K562 (cell line): ENCODE measurements around the gene RPL28.

Experiments
- GABPB1 ChIP-seq: sonication (generic); formaldehyde crosslinking; IDR thresholded peaks from 2 replicates; pipeline ENCODE4 v1.8.0; 2022; ENCODE audit warnings: mild to moderate bottlenecking, missing genetic modification reagents
- GATAD2A ChIP-seq: fragments of 450-650 bp; IDR thresholded peaks from 2 replicates; pipeline ENCODE4 v1.6.1; 2017
- HDAC6 ChIP-seq: IDR thresholded peaks from 2 replicates; pipeline ENCODE4 v1.6.1; 2012; ENCODE audit warnings: low read depth, mild to moderate bottlenecking, control low read depth, inconsistent platforms, low read length, moderate library complexity
- LEF1 ChIP-seq: fragments of 450-650 bp; IDR thresholded peaks from 2 replicates; pipeline ENCODE4 v1.6.1; 2016; ENCODE audit warnings: mild to moderate bottlenecking
- POLR2AphosphoS2 ChIP-seq: IDR thresholded peaks from 2 replicates; pipeline ENCODE4 v1.6.1; 2012; ENCODE audit warnings: low read length, improper control_type of control experiment
- TCF7L2 ChIP-seq: fragments of 150-350 bp; IDR thresholded peaks from 2 replicates; pipeline ENCODE4 v1.6.1; 2016; ENCODE audit warnings: low read depth, mild to moderate bottlenecking, low read length, moderate library complexity
- ZNF717 ChIP-seq: fragments of 250-450 bp; sonication (Bioruptor Pico); IDR thresholded peaks from 2 replicates; pipeline ENCODE4 v1.5.0; 2021
- TF ChIP-seq, protein P1 (sequence below), 3 experiments: IDR thresholded peaks in 2 of 3; conservative IDR thresholded peaks in 1 of 3; 2 replicates each; pipeline ENCODE4 v1.5.1; 2011 to 2012; ENCODE audit warnings: low read length in 3 of 3, mild to moderate bottlenecking in 3 of 3, control low read depth in 2 of 3, improper control_type of control experiment in 1 of 3, inconsistent platforms in 1 of 3, low read depth in 1 of 3, mixed read lengths in 1 of 3, moderate library complexity in 1 of 3; ENCODE audit not compliant: insufficient read depth in 2 of 3

DNA sequence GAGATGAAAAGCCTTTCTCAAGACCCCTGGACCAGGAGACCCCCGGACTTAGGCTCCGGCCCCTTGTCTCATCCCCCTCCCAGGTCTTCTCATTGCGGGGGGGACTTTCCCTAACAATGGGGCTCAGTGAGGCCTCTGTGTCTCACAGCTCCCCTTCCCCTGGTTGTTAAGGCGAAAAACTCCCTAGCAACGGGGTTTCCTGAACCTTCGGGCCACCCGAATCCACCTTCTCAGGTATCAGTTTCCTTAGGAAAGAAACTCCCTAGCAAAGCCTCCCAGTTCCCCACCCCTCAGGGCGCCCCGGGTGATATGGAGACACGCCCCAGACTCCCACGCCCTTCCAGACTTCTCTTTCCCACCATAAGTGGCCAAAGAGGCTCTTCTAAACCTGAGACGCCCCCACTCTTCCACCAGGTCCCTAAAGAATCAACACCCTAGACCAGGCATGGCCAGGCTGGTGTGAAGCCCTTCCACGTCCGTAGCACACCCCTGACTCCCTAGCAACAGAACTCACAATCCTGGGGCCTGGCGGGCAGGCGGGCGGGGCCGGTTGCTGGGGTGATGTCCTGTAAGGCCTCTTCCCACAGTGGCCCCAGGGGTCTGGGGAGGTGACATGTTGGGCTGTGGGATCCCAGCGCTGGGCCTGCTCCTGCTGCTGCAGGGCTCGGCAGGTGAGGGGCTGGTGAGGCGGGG lies 9.3 kb upstream of the RPL28 start, which contains the start of gene TMEM190:
- TF ChIP-seq GATAD2A (no peak), HDAC6 (no peak), GABPB1 (no peak), POLR2AphosphoS2 (no peak), TCF7L2 (no peak), ZNF717 (CRISPR knock-in tag) (no peak), LEF1 (no peak)
- TF ChIP-seq, protein P1, sequence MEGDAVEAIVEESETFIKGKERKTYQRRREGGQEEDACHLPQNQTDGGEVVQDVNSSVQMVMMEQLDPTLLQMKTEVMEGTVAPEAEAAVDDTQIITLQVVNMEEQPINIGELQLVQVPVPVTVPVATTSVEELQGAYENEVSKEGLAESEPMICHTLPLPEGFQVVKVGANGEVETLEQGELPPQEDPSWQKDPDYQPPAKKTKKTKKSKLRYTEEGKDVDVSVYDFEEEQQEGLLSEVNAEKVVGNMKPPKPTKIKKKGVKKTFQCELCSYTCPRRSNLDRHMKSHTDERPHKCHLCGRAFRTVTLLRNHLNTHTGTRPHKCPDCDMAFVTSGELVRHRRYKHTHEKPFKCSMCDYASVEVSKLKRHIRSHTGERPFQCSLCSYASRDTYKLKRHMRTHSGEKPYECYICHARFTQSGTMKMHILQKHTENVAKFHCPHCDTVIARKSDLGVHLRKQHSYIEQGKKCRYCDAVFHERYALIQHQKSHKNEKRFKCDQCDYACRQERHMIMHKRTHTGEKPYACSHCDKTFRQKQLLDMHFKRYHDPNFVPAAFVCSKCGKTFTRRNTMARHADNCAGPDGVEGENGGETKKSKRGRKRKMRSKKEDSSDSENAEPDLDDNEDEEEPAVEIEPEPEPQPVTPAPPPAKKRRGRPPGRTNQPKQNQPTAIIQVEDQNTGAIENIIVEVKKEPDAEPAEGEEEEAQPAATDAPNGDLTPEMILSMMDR (IDR thresholded peaks at IDR 0.05 in 2 of 3, conservative IDR thresholded peaks at IDR 0.05 in 1 of 3; ENCODE audit: insufficient read depth in 2 of 3, low read depth in 1 of 3, low read length in 3 of 3): no peak
